Thyroid gland (tissue), 4 donors: ENCODE results near the gene HECTD3.

ENCODE experiments used
- CTCF ChIP-seq, 6 experiments: fragments of 200-600 bp in 3 of 6; fragments of 450-650 bp in 3 of 6; sonication (generic) in 3 of 6; IDR thresholded peaks; one replicate each; pipeline ENCODE4 v1.5.1; 2016 to 2019; ENCODE audit warnings: antibody characterized with exemption in 6 of 6, mild to moderate bottlenecking in 2 of 6, inconsistent platforms in 1 of 6, moderate library complexity in 1 of 6
- POLR2A ChIP-seq, 2 donors: fragments of 450-650 bp; IDR thresholded peaks; one replicate each; pipeline ENCODE4 v1.6.1; 2017; ENCODE audit warnings: antibody characterized with exemption in 2 of 2, mild to moderate bottlenecking in 2 of 2, moderate library complexity in 1 of 2

DNA sequence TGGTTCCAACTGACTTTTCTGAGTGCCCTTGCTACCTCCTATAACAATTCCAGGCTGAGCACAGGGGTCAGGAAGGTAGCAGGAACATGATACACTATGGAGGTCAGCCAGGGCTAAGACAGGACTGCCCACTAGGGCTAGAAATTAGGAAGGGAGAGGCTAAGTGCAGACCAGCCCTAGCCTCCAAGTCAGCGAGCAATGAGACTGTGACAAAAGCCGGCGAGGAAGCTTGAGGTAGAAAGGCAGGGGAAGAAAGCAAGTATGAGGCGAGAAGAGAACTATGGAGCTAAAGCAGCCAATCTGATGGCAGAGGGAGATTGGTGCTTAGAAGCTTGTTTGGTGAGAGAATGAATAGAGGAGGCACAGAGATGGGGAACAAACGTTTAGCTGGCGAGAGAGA lies 5.6 kb upstream of the HECTD3 start:
- no peak for TF ChIP-seq CTCF (IDR thresholded peaks at IDR 0.05)
- no peak for TF ChIP-seq POLR2A (IDR thresholded peaks at IDR 0.05)
